HepG2 (cell line): ENCODE data around the gene UBTF. TPM values are rescaled to one million over a fixed set of nuclear protein-coding genes. Genes with fewer than 3 reads are reported as not detected.

ENCODE experiments used
- BRD4 ChIP-seq: sonication (generic); formaldehyde crosslinking; IDR thresholded peaks from 2 replicates; pipeline ENCODE4 v1.4.0; 2020; ENCODE audit warnings: missing genetic modification reagents
- EED ChIP-seq: sonication (generic); formaldehyde crosslinking; IDR thresholded peaks from 2 replicates; pipeline ENCODE4 v1.5.0; 2020; ENCODE audit warnings: mild to moderate bottlenecking, missing genetic modification reagents
- KDM5A ChIP-seq: fragments of 200-600 bp; sonication (generic); IDR thresholded peaks from 2 replicates; pipeline ENCODE4 v1.7.0; 2018; ENCODE audit warnings: antibody characterized with exemption, mild to moderate bottlenecking, low read length, borderline replicate concordance
- MED8 ChIP-seq: sonication (generic); formaldehyde crosslinking; IDR thresholded peaks from 2 replicates; pipeline ENCODE4 v1.8.1; 2023; ENCODE audit warnings: mild to moderate bottlenecking, missing genetic modification reagents; ENCODE audit not compliant: insufficient replicate concordance
- MIXL1 ChIP-seq: IDR thresholded peaks from 2 replicates; pipeline ENCODE4 v1.6.1; 2016
- NR2C2 ChIP-seq: sonication (generic); formaldehyde crosslinking; IDR thresholded peaks from 2 replicates; pipeline ENCODE4 v1.4.0; 2020; ENCODE audit warnings: missing genetic modification reagents, mild to moderate bottlenecking, moderate library complexity, borderline replicate concordance
- NR2F6 ChIP-seq, 2 experiments: IDR thresholded peaks; 2 replicates each; pipeline ENCODE4 v1.6.1; 2016; ENCODE audit warnings: antibody characterized with exemption in 1 of 2, mild to moderate bottlenecking in 1 of 2
- REL ChIP-seq: sonication (generic); formaldehyde crosslinking; conservative IDR thresholded peaks from 2 replicates; pipeline ENCODE4 v1.8.0; 2022; ENCODE audit warnings: mild to moderate bottlenecking, missing genetic modification reagents, moderate library complexity
- SIN3A ChIP-seq: IDR thresholded peaks from 2 replicates; pipeline ENCODE4 v1.6.1; 2011; ENCODE audit warnings: low read depth, mild to moderate bottlenecking, control low read depth, low read length, borderline replicate concordance
- SSRP1 ChIP-seq: IDR thresholded peaks from 2 replicates; pipeline ENCODE4 v1.6.1; 2016; ENCODE audit warnings: control low read depth
- YY1 ChIP-seq: IDR thresholded peaks from 2 replicates; pipeline ENCODE4 v1.6.1; 2011; ENCODE audit warnings: low read length, low read depth, moderate library complexity, mild to moderate bottlenecking; ENCODE audit not compliant: insufficient read depth, insufficient replicate concordance
- ZBTB1 ChIP-seq: sonication (generic); formaldehyde crosslinking; IDR thresholded peaks from 2 replicates; pipeline ENCODE4 v1.4.0; 2020; ENCODE audit warnings: missing genetic modification reagents, borderline replicate concordance
- ZNF225 ChIP-seq: sonication (generic); formaldehyde crosslinking; IDR thresholded peaks from 2 replicates; pipeline ENCODE4 v1.4.0; 2020; ENCODE audit warnings: mild to moderate bottlenecking, missing genetic modification reagents
- ZNF546 ChIP-seq: sonication (generic); formaldehyde crosslinking; conservative IDR thresholded peaks from 2 replicates; pipeline ENCODE4 v1.8.1; 2023; ENCODE audit warnings: mild to moderate bottlenecking, missing genetic modification reagents
- ZNF768 ChIP-seq: sonication (generic); formaldehyde crosslinking; IDR thresholded peaks from 2 replicates; pipeline ENCODE4 v1.4.0; 2020; ENCODE audit warnings: missing genetic modification reagents
- polyA plus RNA-seq, 8 experiments: library from polyadenylated mRNA; depleted of rRNA in 3 of 8; stranded (reverse) in 7 of 8; unstranded in 1 of 8; fragments of >200 nt; fragmentation: Illumina TruSeq in 4 of 8; extraction: Trizol in 4 of 8; gene quantifications; 2 replicates each; pipeline versions ENCODE4 v1.2.1 to v1.2.3, GENCODE V29; 2011 to 2016; ENCODE audit warnings: low read depth in 4 of 8, missing spikeins in 1 of 8, mixed read lengths in 1 of 8; ENCODE audit not compliant: insufficient read depth in 1 of 8
- total RNA-seq, 5 experiments: library from RNA; depleted of rRNA; stranded (reverse); fragments of >200 nt; fragmentation: Illumina TruSeq; extraction: Trizol; gene quantifications; 2 replicates each; pipeline ENCODE4 v1.2.3, GENCODE V29; 2016; ENCODE audit warnings: low read depth in 1 of 5
- TF ChIP-seq, protein P1 (sequence below): sonication (generic); formaldehyde crosslinking; IDR thresholded peaks from 2 replicates; pipeline ENCODE4 v1.9.0; 2022; ENCODE audit warnings: low read depth, missing genetic modification reagents
- TF ChIP-seq, protein P2 (sequence below): sonication (generic); formaldehyde crosslinking; IDR thresholded peaks from 2 replicates; pipeline ENCODE4 v1.4.0; 2020; ENCODE audit warnings: mild to moderate bottlenecking, missing genetic modification reagents, borderline replicate concordance
- TF ChIP-seq, protein P3 (sequence below): sonication (generic); formaldehyde crosslinking; IDR thresholded peaks from 2 replicates; pipeline ENCODE4 v1.4.0; 2020; ENCODE audit warnings: low read depth, mild to moderate bottlenecking, missing genetic modification reagents
- TF ChIP-seq, protein P4 (sequence below): sonication (generic); formaldehyde crosslinking; IDR thresholded peaks from 2 replicates; pipeline ENCODE4 v1.5.1; 2020; ENCODE audit warnings: mild to moderate bottlenecking, missing genetic modification reagents, moderate library complexity

UBTF gene
- total and polyA plus RNA-seq, 2 of the 13 experiments (the other 11 are each of a cell fraction or from before 2014, with no cell fraction given) = 15.2 to 60.9 TPM

DNA sequence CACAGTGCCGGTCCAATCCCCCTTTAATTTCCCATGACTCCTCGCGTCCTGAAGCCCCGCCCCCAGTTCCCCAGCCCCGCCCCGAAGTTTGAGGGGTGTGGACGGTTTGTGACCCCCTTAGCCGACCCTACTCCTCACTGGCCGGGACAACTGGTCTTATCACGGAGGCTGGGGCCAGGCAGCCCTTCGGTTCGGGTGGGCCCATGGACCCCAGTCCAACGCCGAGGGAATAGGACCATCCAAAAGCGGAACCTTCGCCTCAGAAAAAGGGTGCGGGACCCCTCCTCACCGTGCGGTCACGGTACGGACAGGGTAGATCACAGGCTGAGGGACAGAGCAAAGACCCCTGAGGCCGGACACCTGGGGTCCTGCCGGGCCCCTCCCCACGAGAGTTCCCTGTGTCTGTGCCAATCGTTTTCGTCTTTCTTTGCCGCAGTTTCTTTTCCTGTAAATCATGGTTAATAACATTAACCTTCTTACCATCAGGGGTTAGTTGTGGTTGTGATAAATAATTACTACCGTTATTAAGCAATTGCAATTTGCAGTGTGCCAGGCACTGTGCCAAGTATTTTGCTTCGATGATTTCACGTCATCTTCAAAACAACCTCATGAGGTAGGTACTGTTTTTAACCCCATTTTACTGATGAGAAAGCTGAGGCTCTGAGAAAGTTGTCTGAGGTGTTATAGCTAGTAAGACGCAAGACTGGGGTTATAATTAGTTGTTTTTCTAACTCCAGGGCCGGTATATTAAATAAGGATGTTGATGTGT, 32.2 kb downstream of the UBTF start (continued):
- TF ChIP-seq NR2F6 (IDR thresholded peaks at IDR 0.05) (0 out of 2 replicates have a peak, but pooled peaks have one; percentile 22), NR2F6 (CRISPR knock-in tag; IDR thresholded peaks at IDR 0.05) (no peak), REL (no peak), KDM5A (peak; percentile 91), ZNF225 (0 out of 2 replicates have a peak, but pooled peaks have one; percentile 29), ZNF768 (CRISPR knock-in tag) (peak; percentile 25; the same call in 1 of the 2 replicates), EED (CRISPR knock-in tag) (peak; percentile 26; the same call in 1 of the 2 replicates), MED8 (no peak), BRD4 (CRISPR knock-in tag) (0 out of 2 replicates have a peak, but pooled peaks have one; percentile 36), ZBTB1 (0 out of 2 replicates have a peak, but pooled peaks have one; percentile 39), MIXL1 (CRISPR knock-in tag) (peak; percentile 30; the same call in 1 of the 2 replicates), YY1 (peak; percentile 7), SSRP1 (CRISPR knock-in tag) (peak; percentile 41; the same call in 1 of the 2 replicates), ZNF546 (CRISPR knock-in tag) (0 out of 2 replicates have a peak, but pooled peaks have one; percentile 52), SIN3A (0 out of 2 replicates have a peak, but pooled peaks have one; percentile 18), NR2C2 (CRISPR knock-in tag) (peak; percentile 62; the same call in 1 of the 2 replicates)
- TF ChIP-seq, protein P1, sequence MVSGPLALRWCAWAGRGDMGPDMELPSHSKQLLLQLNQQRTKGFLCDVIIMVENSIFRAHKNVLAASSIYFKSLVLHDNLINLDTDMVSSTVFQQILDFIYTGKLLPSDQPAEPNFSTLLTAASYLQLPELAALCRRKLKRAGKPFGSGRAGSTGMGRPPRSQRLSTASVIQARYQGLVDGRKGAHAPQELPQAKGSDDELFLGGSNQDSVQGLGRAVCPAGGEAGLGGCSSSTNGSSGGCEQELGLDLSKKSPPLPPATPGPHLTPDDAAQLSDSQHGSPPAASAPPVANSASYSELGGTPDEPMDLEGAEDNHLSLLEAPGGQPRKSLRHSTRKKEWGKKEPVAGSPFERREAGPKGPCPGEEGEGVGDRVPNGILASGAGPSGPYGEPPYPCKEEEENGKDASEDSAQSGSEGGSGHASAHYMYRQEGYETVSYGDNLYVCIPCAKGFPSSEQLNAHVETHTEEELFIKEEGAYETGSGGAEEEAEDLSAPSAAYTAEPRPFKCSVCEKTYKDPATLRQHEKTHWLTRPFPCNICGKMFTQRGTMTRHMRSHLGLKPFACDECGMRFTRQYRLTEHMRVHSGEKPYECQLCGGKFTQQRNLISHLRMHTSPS = 0 out of 2 replicates have a peak, but pooled peaks have one; percentile 16
- TF ChIP-seq, protein P2, sequence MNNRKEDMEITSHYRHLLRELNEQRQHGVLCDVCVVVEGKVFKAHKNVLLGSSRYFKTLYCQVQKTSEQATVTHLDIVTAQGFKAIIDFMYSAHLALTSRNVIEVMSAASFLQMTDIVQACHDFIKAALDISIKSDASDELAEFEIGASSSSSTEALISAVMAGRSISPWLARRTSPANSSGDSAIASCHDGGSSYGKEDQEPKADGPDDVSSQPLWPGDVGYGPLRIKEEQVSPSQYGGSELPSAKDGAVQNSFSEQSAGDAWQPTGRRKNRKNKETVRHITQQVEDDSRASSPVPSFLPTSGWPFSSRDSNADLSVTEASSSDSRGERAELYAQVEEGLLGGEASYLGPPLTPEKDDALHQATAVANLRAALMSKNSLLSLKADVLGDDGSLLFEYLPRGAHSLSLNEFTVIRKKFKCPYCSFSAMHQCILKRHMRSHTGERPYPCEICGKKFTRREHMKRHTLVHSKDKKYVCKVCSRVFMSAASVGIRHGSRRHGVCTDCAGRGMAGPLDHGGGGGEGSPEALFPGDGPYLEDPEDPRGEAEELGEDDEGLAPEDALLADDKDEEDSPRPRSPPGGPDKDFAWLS = peak; percentile 75; the same call in 1 of the 2 replicates
- TF ChIP-seq, protein P3, sequence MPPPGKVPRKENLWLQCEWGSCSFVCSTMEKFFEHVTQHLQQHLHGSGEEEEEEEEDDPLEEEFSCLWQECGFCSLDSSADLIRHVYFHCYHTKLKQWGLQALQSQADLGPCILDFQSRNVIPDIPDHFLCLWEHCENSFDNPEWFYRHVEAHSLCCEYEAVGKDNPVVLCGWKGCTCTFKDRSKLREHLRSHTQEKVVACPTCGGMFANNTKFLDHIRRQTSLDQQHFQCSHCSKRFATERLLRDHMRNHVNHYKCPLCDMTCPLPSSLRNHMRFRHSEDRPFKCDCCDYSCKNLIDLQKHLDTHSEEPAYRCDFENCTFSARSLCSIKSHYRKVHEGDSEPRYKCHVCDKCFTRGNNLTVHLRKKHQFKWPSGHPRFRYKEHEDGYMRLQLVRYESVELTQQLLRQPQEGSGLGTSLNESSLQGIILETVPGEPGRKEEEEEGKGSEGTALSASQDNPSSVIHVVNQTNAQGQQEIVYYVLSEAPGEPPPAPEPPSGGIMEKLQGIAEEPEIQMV (CRISPR knock-in tag) = 0 out of 2 replicates have a peak, but pooled peaks have one; percentile 12
- TF ChIP-seq, protein P4, sequence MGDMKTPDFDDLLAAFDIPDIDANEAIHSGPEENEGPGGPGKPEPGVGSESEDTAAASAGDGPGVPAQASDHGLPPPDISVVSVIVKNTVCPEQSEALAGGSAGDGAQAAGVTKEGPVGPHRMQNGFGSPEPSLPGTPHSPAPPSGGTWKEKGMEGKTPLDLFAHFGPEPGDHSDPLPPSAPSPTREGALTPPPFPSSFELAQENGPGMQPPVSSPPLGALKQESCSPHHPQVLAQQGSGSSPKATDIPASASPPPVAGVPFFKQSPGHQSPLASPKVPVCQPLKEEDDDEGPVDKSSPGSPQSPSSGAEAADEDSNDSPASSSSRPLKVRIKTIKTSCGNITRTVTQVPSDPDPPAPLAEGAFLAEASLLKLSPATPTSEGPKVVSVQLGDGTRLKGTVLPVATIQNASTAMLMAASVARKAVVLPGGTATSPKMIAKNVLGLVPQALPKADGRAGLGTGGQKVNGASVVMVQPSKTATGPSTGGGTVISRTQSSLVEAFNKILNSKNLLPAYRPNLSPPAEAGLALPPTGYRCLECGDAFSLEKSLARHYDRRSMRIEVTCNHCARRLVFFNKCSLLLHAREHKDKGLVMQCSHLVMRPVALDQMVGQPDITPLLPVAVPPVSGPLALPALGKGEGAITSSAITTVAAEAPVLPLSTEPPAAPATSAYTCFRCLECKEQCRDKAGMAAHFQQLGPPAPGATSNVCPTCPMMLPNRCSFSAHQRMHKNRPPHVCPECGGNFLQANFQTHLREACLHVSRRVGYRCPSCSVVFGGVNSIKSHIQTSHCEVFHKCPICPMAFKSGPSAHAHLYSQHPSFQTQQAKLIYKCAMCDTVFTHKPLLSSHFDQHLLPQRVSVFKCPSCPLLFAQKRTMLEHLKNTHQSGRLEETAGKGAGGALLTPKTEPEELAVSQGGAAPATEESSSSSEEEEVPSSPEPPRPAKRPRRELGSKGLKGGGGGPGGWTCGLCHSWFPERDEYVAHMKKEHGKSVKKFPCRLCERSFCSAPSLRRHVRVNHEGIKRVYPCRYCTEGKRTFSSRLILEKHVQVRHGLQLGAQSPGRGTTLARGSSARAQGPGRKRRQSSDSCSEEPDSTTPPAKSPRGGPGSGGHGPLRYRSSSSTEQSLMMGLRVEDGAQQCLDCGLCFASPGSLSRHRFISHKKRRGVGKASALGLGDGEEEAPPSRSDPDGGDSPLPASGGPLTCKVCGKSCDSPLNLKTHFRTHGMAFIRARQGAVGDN (CRISPR knock-in tag) = no peak; the same call in 1 of the 2 replicates
